Gastroesophageal sphincter (tissue), 4 donors: ENCODE data around the gene PKIB. TPM values are rescaled to one million over a fixed set of nuclear protein-coding genes. Genes with fewer than 3 reads are reported as not detected.
"Not testable (repeated sequence)": the region's sequence is repeated elsewhere in the genome, so short reads cannot be mapped to it uniquely, and the experiment has no call there.

Source experiments
- ATAC-seq: fragments of 150-250 bp; one replicate; pipeline ENCODE4 v1.9.1; 2016; ENCODE audit warnings: mild to moderate bottlenecking, moderate library complexity
- H3K27ac ChIP-seq, 4 donors: fragments of 200-600 bp; sonication (generic) in 3 of 4; 1 replicate in 3 of 4; 2 replicates in 1 of 4; pipeline ENCODE4 v1.5.1; 2016 to 2019
- H3K27me3 ChIP-seq: fragments of 200-600 bp; sonication (generic); one replicate; pipeline ENCODE4 v1.5.1; 2019
- H3K36me3 ChIP-seq, 2 donors: fragments of 200-600 bp; sonication (generic); one replicate each; pipeline ENCODE4 v1.5.1; 2019; ENCODE audit warnings: control low read depth in 1 of 2
- H3K4me1 ChIP-seq, 3 donors: fragments of 200-600 bp; sonication (generic); 1 replicate in 2 of 3; 2 replicates in 1 of 3; pipeline ENCODE4 v1.5.1; 2016 to 2019; ENCODE audit warnings: control low read depth in 2 of 3
- H3K4me3 ChIP-seq, 2 donors: fragments of 200-600 bp; sonication (generic); one replicate each; pipeline ENCODE4 v1.5.1; 2019; ENCODE audit warnings: mild to moderate bottlenecking in 1 of 2, moderate library complexity in 1 of 2
- H3K9me3 ChIP-seq, 3 donors: fragments of 200-600 bp; sonication (generic); one replicate each; pipeline ENCODE4 v1.5.1; 2017 to 2019; ENCODE audit warnings: control low read depth in 2 of 3
- EP300 ChIP-seq: sonication (generic); formaldehyde crosslinking; IDR thresholded peaks from one replicate; pipeline ENCODE4 v1.6.1; 2017; ENCODE audit warnings: antibody characterized with exemption, mild to moderate bottlenecking
- POLR2A ChIP-seq, 2 donors: fragments of 450-650 bp; IDR thresholded peaks; one replicate each; pipeline ENCODE4 v1.6.1; 2017; ENCODE audit warnings: antibody characterized with exemption in 2 of 2, mild to moderate bottlenecking in 2 of 2, moderate library complexity in 1 of 2
- POLR2AphosphoS5 ChIP-seq: sonication (generic); formaldehyde crosslinking; IDR thresholded peaks from one replicate; pipeline ENCODE4 v1.6.1; 2017; ENCODE audit warnings: antibody characterized with exemption
- WGBS, 2 donors: methylation state at CpG; one replicate each; pipeline ENCODE4 v1.1.5; 2018; ENCODE audit warnings: low coverage in 1 of 2; 5-methylcytosine and 5-hydroxymethylcytosine counted together
- total RNA-seq, 4 donors: library from RNA; depleted of rRNA; stranded (reverse); fragments of >200 nt; gene quantifications; one replicate each; pipeline ENCODE4 v1.1.0, GENCODE V29; 2016
- TF ChIP-seq, protein P1 (sequence below), 4 experiments: fragments of 200-600 bp in 2 of 4; fragments of 450-650 bp in 2 of 4; sonication (generic) in 1 of 4; IDR thresholded peaks; one replicate each; pipeline ENCODE4 v1.5.1; 2017 to 2019; ENCODE audit warnings: antibody characterized with exemption in 4 of 4, mild to moderate bottlenecking in 2 of 4, moderate library complexity in 2 of 4

The PKIB gene
- total RNA-seq, 4 donors from 2014 or later = 0.67 to 1.1 TPM; not detected in 2

DNA sequence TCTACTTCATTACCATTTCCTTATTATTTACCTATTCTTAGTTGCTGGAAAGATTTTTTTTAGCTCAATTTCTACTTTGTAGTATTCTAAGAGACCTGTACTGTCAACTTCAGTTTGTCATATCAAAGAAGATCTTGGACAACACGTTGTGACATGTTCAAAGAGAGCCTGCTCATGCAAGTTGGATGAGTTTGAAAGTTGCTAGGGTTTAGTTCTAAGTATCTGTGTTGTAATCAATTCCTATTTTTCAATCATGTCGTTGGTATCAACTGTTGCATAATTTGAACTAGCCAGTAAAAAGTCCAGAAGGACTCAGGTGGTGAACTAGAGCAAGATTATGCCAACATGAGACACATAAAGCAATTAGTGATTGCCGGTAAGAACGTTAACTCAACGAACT is 30.2 kb downstream of the PKIB start:
- no peak overlapping the region for H3K4me3 ChIP-seq

DNA sequence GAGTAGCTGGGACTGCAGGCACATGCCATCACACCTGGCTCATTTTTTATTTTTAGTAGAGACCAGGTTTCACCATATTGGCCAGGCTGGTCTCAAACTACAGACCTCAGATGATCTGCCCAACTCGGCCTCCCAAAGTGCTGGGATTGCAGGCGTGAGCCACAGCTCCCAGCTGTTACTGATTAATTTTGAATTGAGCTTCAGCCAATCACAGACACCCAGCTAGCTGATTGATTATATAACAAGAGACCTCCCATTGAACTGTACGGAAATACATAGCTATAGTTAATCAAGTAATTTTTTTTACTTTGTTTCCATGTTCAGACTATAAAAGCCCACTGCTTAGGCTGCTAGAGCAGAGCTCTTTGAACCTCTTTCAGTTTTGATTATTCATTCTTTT is 31.6 kb downstream of the PKIB start:
- WGBS, 2 donors = 19 to 26% methylated on average over 3 of the region's 3 CpGs
- no peak for TF ChIP-seq POLR2AphosphoS5
- no peak for TF ChIP-seq EP300
- TF ChIP-seq, protein P1, sequence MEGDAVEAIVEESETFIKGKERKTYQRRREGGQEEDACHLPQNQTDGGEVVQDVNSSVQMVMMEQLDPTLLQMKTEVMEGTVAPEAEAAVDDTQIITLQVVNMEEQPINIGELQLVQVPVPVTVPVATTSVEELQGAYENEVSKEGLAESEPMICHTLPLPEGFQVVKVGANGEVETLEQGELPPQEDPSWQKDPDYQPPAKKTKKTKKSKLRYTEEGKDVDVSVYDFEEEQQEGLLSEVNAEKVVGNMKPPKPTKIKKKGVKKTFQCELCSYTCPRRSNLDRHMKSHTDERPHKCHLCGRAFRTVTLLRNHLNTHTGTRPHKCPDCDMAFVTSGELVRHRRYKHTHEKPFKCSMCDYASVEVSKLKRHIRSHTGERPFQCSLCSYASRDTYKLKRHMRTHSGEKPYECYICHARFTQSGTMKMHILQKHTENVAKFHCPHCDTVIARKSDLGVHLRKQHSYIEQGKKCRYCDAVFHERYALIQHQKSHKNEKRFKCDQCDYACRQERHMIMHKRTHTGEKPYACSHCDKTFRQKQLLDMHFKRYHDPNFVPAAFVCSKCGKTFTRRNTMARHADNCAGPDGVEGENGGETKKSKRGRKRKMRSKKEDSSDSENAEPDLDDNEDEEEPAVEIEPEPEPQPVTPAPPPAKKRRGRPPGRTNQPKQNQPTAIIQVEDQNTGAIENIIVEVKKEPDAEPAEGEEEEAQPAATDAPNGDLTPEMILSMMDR (IDR thresholded peaks at IDR 0.05) = no peak
- TF ChIP-seq POLR2A (IDR thresholded peaks at IDR 0.05) = no peak
- H3K9me3 ChIP-seq = no peaks in the 10 kb centered on the region

More for the DNA sequence above, 30.2 kb downstream of the PKIB start:
- WGBS, 2 donors = 79 to 85% methylated on average over 5 of the region's 5 CpGs
- Histone ChIP-seq H3K4me1 (no peaks in the 10 kb centered on the region), H3K27ac (no peak overlapping the region), H3K27me3 (no peaks in the 10 kb centered on the region), H3K9me3 (no peaks in the 10 kb centered on the region), H3K36me3 (no peaks in the 10 kb centered on the region)
- TF ChIP-seq POLR2A (IDR thresholded peaks at IDR 0.05) (no peak), POLR2AphosphoS5 (no peak), EP300 (no peak)
- TF ChIP-seq, protein P1 (IDR thresholded peaks at IDR 0.05) = no peak
- ATAC-seq = no peak

DNA sequence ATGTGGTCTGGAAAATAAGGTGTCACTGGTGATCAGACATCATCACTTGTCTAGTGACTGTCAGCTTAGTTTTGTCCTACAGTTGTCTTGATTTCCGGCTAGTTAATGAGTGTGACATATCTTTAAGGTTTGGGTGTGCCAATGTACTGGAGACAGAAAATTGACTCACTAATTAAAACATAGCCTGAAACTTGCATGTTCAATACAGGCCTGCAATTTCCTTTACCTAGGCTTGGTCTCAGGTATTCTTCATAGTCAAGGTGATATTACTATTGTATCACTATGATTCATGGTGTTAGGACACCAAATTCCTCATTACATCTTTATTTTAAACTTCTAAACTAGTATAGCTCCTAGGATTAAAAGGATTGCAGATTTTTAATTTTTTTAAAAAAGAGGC is 32.4 kb downstream of the PKIB start:
- WGBS, 2 donors = 63 to 100% methylated on average over 1 of the region's 1 CpG
- not testable (repeated sequence) for H3K36me3 ChIP-seq, ATAC-seq, H3K27me3 ChIP-seq, H3K4me1 ChIP-seq, H3K27ac ChIP-seq, H3K9me3 ChIP-seq, H3K4me3 ChIP-seq

More for the DNA sequence above, 31.6 kb downstream of the PKIB start:
- no peaks in the 10 kb centered on the region for H3K4me1 ChIP-seq
- H3K27me3 ChIP-seq = no peaks in the 10 kb centered on the region
- no peaks in the 10 kb centered on the region for H3K36me3 ChIP-seq
- H3K4me3 ChIP-seq = no peak overlapping the region
- no peak overlapping the region for H3K27ac ChIP-seq
- no peak for ATAC-seq

DNA sequence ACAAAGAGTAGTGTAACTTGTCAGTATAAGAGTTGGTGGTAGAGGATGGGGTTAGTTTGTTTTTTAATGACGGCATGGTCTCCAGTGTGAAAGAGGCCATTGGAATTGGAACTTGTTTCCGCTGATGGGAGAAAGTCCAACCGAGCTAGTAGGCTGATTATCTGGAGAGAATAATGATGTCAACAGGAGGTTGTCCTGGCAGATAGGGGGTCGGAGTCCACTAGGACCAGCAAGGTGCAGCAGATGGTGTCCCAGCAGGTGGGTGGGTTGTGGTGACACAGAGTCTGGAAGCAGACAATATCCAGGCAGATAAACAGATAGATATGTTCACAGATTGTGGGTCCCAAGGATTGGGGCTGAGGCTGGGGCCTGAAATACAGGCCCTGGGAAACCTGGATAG is 35.1 kb downstream of the PKIB start:
- TF ChIP-seq EP300 (no peak), POLR2A (IDR thresholded peaks at IDR 0.05) (no peak), POLR2AphosphoS5 (no peak)
- TF ChIP-seq, protein P1 (IDR thresholded peaks at IDR 0.05) = no peak
- ATAC-seq = no peak
- Histone ChIP-seq H3K36me3 (no peaks in the 10 kb centered on the region), H3K27ac (no peak overlapping the region), H3K4me3 (no peak overlapping the region), H3K4me1 (no peaks in the 10 kb centered on the region), H3K9me3 (no peaks in the 10 kb centered on the region), H3K27me3 (no peaks in the 10 kb centered on the region)
- WGBS, 2 donors = 76 to 85% methylated on average over 3 to 4 of the region's 4 CpGs

DNA sequence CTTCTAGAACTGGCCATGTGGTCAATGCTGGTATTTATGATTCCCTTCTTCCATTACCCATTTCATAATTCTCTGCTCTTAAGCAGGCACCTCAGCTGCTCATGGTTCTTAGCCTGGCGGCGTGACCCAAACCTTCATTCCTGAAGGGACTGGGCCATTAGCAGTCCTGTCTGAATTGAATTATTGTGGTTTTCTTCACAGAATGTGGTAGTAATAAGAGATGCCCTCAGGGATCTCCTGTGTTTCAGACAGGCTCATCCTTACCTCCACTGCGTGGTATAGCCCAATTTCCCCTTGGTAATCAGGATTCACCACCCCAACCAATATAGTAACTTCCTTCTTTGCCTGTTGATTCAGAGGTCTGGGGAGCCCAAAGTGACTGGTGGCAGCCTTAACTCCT is 37.6 kb downstream of the PKIB start:
- H3K36me3 ChIP-seq = no peaks in the 10 kb centered on the region
- ATAC-seq = no peak
- H3K27ac ChIP-seq = no peak overlapping the region
- TF ChIP-seq, protein P1 (IDR thresholded peaks at IDR 0.05) = no peak
- TF ChIP-seq POLR2AphosphoS5 = no peak
- no peak for TF ChIP-seq EP300
- no peak for TF ChIP-seq POLR2A (IDR thresholded peaks at IDR 0.05)
- H3K9me3 ChIP-seq = no peaks in the 10 kb centered on the region
- H3K4me3 ChIP-seq = no peak overlapping the region
- H3K27me3 ChIP-seq = no peaks in the 10 kb centered on the region
- WGBS, 2 donors = 62 to 84% methylated on average over 3 of the region's 3 CpGs
- H3K4me1 ChIP-seq = no peaks in the 10 kb centered on the region

DNA sequence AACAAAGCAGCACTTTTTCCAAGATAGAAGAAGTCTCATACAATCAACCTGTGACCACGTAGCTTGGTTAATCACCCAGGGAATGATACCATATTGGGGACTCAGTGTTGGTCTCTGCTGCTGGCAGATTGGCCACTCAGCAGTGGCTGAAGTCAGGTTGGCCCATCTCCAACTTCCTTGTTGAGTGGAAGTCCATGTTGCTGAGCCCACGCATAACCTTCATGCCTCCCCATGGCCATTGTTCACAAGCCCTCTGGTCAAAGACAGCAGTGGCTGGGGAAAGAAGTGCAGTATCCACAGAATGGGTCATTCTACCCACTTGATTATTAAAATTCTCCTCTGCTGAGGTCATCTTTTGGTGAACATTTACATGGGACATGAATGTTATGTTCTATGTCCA is 38.5 kb downstream of the PKIB start:
- Histone ChIP-seq H3K27me3 (no peaks in the 10 kb centered on the region), H3K36me3 (no peaks in the 10 kb centered on the region), H3K4me1 (no peaks in the 10 kb centered on the region), H3K27ac (no peak overlapping the region), H3K4me3 (no peak overlapping the region), H3K9me3 (no peaks in the 10 kb centered on the region)
- 79 to 88% methylated on average over 2 of the region's 2 CpGs for whole genome bisulfite sequencing, 2 donors
- TF ChIP-seq EP300 = no peak
- no peak for TF ChIP-seq POLR2AphosphoS5
- TF ChIP-seq, protein P1 (IDR thresholded peaks at IDR 0.05) = no peak
- TF ChIP-seq POLR2A (IDR thresholded peaks at IDR 0.05) = no peak
- no peak for ATAC-seq
